Stimulated activated CD4-positive, alpha-beta T cell treated with anti-CD3 and anti-CD28 coated beads, Interleukin-1b, Interleukin-23, amount 100 ng/mL, for 1 hour (primary cell): ENCODE data around the gene MEPCE.

ENCODE experiments used
- DNase-seq, 2 donors: peaks; one replicate each; pipeline ENCODE4 v3.0.0-alpha.2; 2020; ENCODE audit warnings: low read depth in 2 of 2

MEPCE gene

DNA sequence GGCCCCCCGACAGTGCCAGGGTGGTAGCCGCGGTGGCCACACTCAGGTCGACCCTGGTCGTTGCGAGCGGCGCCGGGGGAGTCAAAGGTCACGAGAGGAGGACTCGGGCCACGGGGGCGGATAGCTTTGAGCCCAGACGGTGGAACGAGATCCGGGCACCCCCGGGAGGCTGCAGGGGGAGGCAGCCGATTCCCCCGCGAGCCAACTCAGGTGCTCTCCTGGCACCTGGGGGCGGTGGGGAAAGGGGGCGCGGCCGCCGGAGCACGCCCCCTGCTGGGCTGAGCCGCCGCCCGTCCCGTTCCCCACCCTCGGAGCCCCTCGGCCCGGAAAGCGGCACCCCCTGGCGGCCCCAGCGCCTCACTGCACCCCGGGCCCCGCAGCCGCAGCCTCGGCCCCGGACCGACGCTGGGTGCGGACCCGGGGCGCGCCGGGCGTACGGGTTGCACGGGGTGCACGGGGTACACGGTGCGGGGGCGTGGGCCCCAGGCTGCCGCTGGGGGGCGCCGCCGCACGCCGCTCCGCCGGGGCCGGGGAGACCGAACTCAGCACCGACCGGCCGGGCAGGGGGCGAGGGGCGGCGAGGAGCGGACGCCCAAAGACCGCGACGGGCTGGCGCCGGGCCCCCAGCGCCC, 53.6 kb downstream of the MEPCE start:
- peak; percentile 57 to 83 for DNase-seq
